Subcutaneous abdominal adipose tissue (tissue), 5 donors: ENCODE measurements around the gene VPS16.

Experiments
- H3K27ac ChIP-seq: one replicate; pipeline ENCODE4 v1.7.0; 2013; ENCODE audit warnings: low read depth, mild to moderate bottlenecking, inconsistent platforms, low read length, moderate library complexity
- H3K27me3 ChIP-seq, 5 donors: one replicate each; pipeline ENCODE4 v1.7.0; 2013; ENCODE audit warnings: low read length in 5 of 5, inconsistent platforms in 1 of 5; ENCODE audit not compliant: control insufficient read depth in 5 of 5, insufficient read depth in 4 of 5
- H3K36me3 ChIP-seq, 5 donors: one replicate each; pipeline ENCODE4 v1.7.0; 2013; ENCODE audit warnings: low read length in 5 of 5; ENCODE audit not compliant: control insufficient read depth in 5 of 5, insufficient read depth in 5 of 5
- H3K4me1 ChIP-seq, 5 donors: one replicate each; pipeline ENCODE4 v1.7.0; 2013; ENCODE audit warnings: low read length in 5 of 5, mild to moderate bottlenecking in 3 of 5, moderate library complexity in 1 of 5; ENCODE audit not compliant: control insufficient read depth in 5 of 5, insufficient read depth in 5 of 5
- H3K4me3 ChIP-seq, 5 donors: one replicate each; pipeline ENCODE4 v1.7.0; 2013; ENCODE audit warnings: low read length in 5 of 5, low read depth in 1 of 5
- H3K9ac ChIP-seq, 5 donors: one replicate each; pipeline ENCODE4 v1.7.0; 2013; ENCODE audit warnings: low read length in 5 of 5, mild to moderate bottlenecking in 4 of 5, moderate library complexity in 3 of 5
- H3K9me3 ChIP-seq, 5 donors: one replicate each; pipeline ENCODE4 v1.7.0; 2013; ENCODE audit warnings: low read length in 5 of 5; ENCODE audit not compliant: control insufficient read depth in 5 of 5
- donor health status: healthy.
- donor health status: healthy.
- donor health status: healthy.
- donor health status: healthy.
- donor health status: healthy.

VPS16 gene

DNA sequence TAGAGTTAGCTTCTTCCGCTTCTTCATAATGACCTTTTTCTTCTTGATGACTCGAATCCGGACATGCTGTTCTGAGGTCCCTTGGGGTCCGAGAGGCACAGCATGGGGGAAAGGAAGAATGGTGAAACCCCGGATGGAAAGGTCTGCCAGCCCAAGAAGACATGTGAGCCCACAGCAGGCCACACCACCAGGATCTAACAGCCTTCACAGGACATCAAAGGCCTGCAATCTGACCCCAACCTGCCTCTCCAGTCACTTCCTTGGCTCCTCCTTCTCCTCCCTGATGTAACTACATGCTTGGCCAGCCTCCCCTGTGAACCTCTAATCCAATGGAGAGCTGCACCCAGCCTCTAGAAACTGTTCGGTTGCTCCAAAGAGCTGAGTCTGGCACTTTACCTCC is 41.7 kb upstream of the VPS16 start:
- H3K36me3 ChIP-seq: no peaks in the 10 kb centered on the region
- peaks cover 0 to 6% (median 0%) of the 10 kb centered on the region in 5 donors for H3K9me3 ChIP-seq
- H3K27me3 ChIP-seq: peaks cover 30 to 66% (median 58%) of the 10 kb centered on the region in 5 donors
- H3K4me1 ChIP-seq: peaks cover 0 to 23% (median 16%) of the 10 kb centered on the region in 5 donors
- no peak overlapping the region for H3K9ac ChIP-seq
- no peak overlapping the region for H3K4me3 ChIP-seq
- no peak overlapping the region for H3K27ac ChIP-seq

GRCh38 chr20:2799271-2799670 is 41.3 kb upstream of the VPS16 start:
- peak overlapping the region in 3 of 5 donors; percentile 58 to 71 (median 59) for H3K4me3 ChIP-seq
- H3K27ac ChIP-seq: no peak overlapping the region
- no peaks in the 10 kb centered on the region for H3K36me3 ChIP-seq
- H3K4me1 ChIP-seq: peaks cover 0 to 23% (median 16%) of the 10 kb centered on the region in 5 donors
- H3K9me3 ChIP-seq: peaks cover 0 to 6% (median 0%) of the 10 kb centered on the region in 5 donors
- H3K27me3 ChIP-seq: peaks cover 30 to 67% (median 55%) of the 10 kb centered on the region in 5 donors
- H3K9ac ChIP-seq: peak overlapping the region in 1 of 5 donors; percentile 10

GRCh38 chr20:2799688-2800520 is 40.6 kb upstream of the VPS16 start:
- no peaks in the 10 kb centered on the region for H3K36me3 ChIP-seq
- peaks cover 0 to 23% (median 16%) of the 10 kb centered on the region in 5 donors for H3K4me1 ChIP-seq
- H3K9ac ChIP-seq: peak overlapping the region in 1 of 5 donors; percentile 10
- H3K27ac ChIP-seq: no peak overlapping the region
- H3K4me3 ChIP-seq: peak overlapping the region; percentile 11 to 71 (median 58)
- peaks cover 0 to 6% (median 0%) of the 10 kb centered on the region in 5 donors for H3K9me3 ChIP-seq
- peaks cover 30 to 74% (median 54%) of the 10 kb centered on the region in 5 donors for H3K27me3 ChIP-seq

DNA sequence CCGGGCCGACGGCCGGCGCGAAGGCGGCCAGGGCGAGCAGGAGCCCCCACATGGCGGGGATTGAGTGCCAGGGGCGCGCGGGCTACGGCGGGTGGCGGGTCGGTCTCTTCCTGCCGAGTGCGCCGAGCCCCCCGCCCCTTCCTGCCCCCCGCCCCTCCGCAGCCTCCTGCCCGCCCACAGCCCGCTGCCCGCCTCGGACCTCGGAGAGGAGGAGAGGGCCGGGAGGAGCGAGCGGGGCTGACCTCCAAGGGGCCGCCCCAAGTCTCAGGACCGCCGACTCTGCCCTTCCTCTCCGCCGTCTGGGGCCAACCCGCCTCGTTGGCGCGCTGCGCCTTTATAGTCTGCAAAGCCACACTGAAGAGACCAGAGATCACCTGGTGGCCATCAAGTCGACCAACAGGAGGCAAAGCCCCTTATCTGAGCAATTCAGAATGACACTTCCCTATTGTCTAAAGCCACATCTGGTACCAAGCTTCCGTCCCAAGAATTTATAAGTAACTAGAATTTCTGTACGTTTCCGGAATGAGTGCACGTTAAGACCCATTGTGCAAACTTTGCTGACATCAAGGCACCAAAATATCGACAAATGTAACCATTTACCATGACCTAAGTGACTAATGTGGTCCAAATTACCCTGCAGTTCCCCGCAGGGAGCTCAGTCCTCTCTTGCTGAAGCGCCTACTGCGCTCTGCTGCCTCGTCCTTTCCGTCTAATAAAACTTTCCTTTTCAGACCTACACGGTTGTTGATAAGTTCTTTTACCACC is 39.8 kb upstream of the VPS16 start, which contains the start of gene CPXM1:
CPXM1 (minus strand) TSS at position 107 of the 765 bp plus-strand sequence; CDS start at position 52, 55 bp downstream.
- H3K9me3 ChIP-seq: peaks cover 0 to 6% (median 0%) of the 10 kb centered on the region in 5 donors
- H3K27me3 ChIP-seq: peaks cover 35 to 76% (median 54%) of the 10 kb centered on the region in 5 donors
- H3K4me1 ChIP-seq: peaks cover 0 to 29% (median 20%) of the 10 kb centered on the region in 5 donors
- H3K9ac ChIP-seq: peak within 1 kb of the TSS in 1 of 5 donors; percentile 10
- peak within 1 kb of the TSS; percentile 11 to 71 (median 58) for H3K4me3 ChIP-seq
- H3K27ac ChIP-seq: no peak within 1 kb of the TSS
- no peaks in the 10 kb centered on the region for H3K36me3 ChIP-seq

DNA sequence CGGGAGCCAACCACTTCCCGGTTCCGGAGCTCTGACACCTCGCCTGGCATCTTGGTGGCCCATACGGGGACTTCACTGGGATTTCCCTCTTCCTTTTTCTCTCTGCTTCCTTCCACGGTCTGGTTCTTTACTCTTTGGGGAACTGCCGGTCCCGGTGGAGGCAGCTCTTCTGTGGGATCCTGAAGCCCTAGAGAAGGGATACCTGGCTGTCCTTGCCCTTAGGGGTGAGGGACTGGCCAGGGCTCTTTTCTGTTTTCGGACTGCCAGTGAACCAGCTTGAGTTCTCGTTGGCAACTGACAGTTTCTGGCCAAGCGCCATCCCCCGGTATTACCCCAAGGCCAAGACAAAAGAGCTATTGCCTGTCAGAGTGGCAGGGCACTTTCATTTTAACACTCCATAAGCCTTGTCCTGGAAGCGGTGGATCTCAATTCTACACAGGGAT is 39.2 kb upstream of the VPS16 start:
- Histone ChIP-seq H3K9ac (no peak overlapping the region), H3K4me3 (peak overlapping the region in 1 of 5 donors; percentile 7), H3K36me3 (no peaks in the 10 kb centered on the region), H3K9me3 (peaks cover 0 to 6% (median 0%) of the 10 kb centered on the region in 5 donors), H3K27me3 (peaks cover 40 to 76% (median 55%) of the 10 kb centered on the region in 5 donors), H3K27ac (no peak overlapping the region), H3K4me1 (peaks cover 0 to 29% (median 20%) of the 10 kb centered on the region in 5 donors)

- peaks cover 0 to 28% (median 20%) of the 10 kb centered on the region in 5 donors for H3K4me1 ChIP-seq
- H3K36me3 ChIP-seq: no peaks in the 10 kb centered on the region
- H3K9ac ChIP-seq: no peak overlapping the region
- H3K4me3 ChIP-seq: no peak overlapping the region
- peaks cover 45 to 66% (median 46%) of the 10 kb centered on the region in 5 donors for H3K27me3 ChIP-seq
- no peak overlapping the region for H3K27ac ChIP-seq
- H3K9me3 ChIP-seq: peaks cover 0 to 6% (median 0%) of the 10 kb centered on the region in 5 donors
Measured at GRCh38 chr20:2804041-2804828, 36.3 kb upstream of the VPS16 start.

DNA sequence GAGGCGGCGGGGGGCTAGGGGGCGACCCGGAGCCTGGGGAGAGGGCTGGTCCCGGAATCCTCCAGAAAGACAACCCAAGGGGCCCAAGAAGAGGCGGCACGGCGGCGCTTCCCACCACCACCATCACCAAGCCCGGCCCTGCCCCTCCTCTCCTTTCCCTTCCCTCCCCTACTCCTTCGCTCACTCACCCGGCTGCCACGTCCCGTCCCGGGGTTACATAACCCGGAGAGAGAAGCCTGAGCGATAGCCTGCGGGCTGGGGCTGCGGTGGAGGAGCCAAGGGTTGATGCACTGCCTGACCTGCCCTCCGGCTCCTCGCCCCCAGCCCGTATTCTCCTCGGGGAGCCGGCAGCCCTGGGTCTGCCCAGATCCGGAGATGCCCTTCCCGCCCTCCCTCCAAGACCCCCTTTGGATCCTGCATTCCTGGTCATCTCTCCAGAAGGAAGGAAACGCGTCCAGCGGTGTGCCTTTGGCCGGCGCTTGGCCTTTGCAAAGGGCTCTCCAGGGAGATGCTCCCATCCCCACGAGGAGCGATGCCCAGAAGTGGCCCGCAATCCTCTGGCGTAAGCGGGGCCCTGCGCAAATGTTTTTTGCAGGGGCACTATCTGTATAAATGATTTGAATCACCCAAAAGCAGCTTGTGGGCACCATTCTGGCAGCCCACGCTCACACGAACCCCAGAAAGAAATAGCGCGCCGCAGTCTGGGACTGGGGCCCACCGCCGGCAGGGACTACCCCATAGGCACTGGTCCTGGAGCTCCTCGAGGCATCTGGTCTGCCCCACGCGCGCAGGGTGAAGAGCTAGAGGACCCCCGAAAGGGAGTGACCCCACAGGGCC is 35.5 kb upstream of the VPS16 start:
- H3K27ac ChIP-seq: no peak overlapping the region
- no peak overlapping the region for H3K9ac ChIP-seq
- peaks cover 37 to 58% (median 38%) of the 10 kb centered on the region in 5 donors for H3K27me3 ChIP-seq
- H3K36me3 ChIP-seq: no peaks in the 10 kb centered on the region
- H3K4me1 ChIP-seq: peaks cover 0 to 20% (median 12%) of the 10 kb centered on the region in 5 donors
- peaks cover 0 to 6% (median 0%) of the 10 kb centered on the region in 5 donors for H3K9me3 ChIP-seq
- H3K4me3 ChIP-seq: no peak overlapping the region

- peaks cover 32 to 52% (median 32%) of the 10 kb centered on the region in 5 donors for H3K27me3 ChIP-seq
- H3K9ac ChIP-seq: no peak overlapping the region
- no peak overlapping the region for H3K27ac ChIP-seq
- H3K36me3 ChIP-seq: no peaks in the 10 kb centered on the region
- H3K4me1 ChIP-seq: peaks cover 0 to 14% (median 7%) of the 10 kb centered on the region in 5 donors
- H3K4me3 ChIP-seq: no peak overlapping the region
- peaks cover 0 to 5% (median under 1%) of the 10 kb centered on the region in 5 donors for H3K9me3 ChIP-seq
Measured at GRCh38 chr20:2805689-2806350, 34.7 kb upstream of the VPS16 start.
